HEK293 (cell line): ENCODE measurements around the gene TENT4A.

ENCODE experiments used
- MYNN ChIP-seq: fragments of 450-650 bp; formaldehyde crosslinking; IDR thresholded peaks from 2 replicates; pipeline ENCODE4 v1.5.1; 2016; ENCODE audit warnings: missing biosample characterization, missing genetic modification characterization, borderline replicate concordance
- TCF7L2 ChIP-seq: IDR thresholded peaks from 2 replicates; pipeline ENCODE4 v1.6.1; 2011; ENCODE audit warnings: low read depth, mild to moderate bottlenecking, inconsistent platforms, low read length, moderate library complexity, borderline replicate concordance
- ZBTB1 ChIP-seq: fragments of 450-650 bp; formaldehyde crosslinking; IDR thresholded peaks from 2 replicates; pipeline ENCODE4 v1.5.1; 2016; ENCODE audit warnings: missing biosample characterization, missing genetic modification characterization
- ZBTB21 ChIP-seq: fragments of 450-650 bp; formaldehyde crosslinking; IDR thresholded peaks from 2 replicates; pipeline ENCODE4 v1.5.1; 2017; ENCODE audit warnings: missing biosample characterization, missing genetic modification characterization
- ZNF37A ChIP-seq: fragments of 450-650 bp; IDR thresholded peaks from 2 replicates; pipeline ENCODE4 v1.5.1; 2018; ENCODE audit warnings: missing biosample characterization, missing genetic modification characterization
- ZNF629 ChIP-seq: fragments of 450-650 bp; formaldehyde crosslinking; IDR thresholded peaks from 2 replicates; pipeline ENCODE4 v1.5.1; 2017; ENCODE audit warnings: missing biosample characterization, missing genetic modification characterization
- TF ChIP-seq, protein P1 (sequence below): fragments of 450-650 bp; formaldehyde crosslinking; IDR thresholded peaks from 2 replicates; pipeline ENCODE4 v1.5.1; 2016; ENCODE audit warnings: missing biosample characterization, missing genetic modification characterization
- TF ChIP-seq, protein P2 (sequence below): fragments of 450-650 bp; formaldehyde crosslinking; IDR thresholded peaks from 2 replicates; pipeline ENCODE4 v1.5.1; 2017; ENCODE audit warnings: missing biosample characterization, missing genetic modification characterization
- TF ChIP-seq, protein P3 (sequence below): fragments of 450-650 bp; formaldehyde crosslinking; IDR thresholded peaks from 2 replicates; pipeline ENCODE4 v1.5.1; 2016; ENCODE audit warnings: missing biosample characterization, missing genetic modification characterization
- TF ChIP-seq, protein P4 (sequence below): fragments of 450-650 bp; formaldehyde crosslinking; conservative IDR thresholded peaks from 2 replicates; pipeline ENCODE4 v1.5.1; 2016; ENCODE audit warnings: low read depth, missing biosample characterization, missing genetic modification characterization

DNA sequence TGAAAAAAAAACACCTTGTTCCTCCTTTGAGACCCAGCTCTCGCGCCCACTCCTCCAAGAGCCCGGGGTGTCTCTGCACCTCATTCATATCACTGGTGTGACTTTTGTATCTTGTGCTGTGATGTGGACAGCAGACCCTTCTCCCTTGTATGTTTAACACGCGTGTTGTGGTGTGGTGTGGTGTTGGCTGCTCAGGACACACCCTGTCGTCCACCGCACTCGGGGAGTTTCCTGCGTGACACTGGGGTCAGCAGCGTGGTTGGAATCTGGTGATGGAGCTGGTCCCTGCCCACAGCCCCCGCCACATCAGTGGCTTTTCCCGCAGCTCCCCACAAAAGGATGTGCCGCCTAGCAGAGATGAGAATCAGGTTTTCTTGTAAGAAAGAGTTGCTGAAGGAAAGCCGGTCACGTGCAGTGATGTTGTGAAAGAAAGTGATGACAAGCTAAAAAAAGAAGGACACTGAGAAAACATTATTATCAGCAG lies 61.5 kb downstream of the TENT4A start:
- TF ChIP-seq, protein P1, sequence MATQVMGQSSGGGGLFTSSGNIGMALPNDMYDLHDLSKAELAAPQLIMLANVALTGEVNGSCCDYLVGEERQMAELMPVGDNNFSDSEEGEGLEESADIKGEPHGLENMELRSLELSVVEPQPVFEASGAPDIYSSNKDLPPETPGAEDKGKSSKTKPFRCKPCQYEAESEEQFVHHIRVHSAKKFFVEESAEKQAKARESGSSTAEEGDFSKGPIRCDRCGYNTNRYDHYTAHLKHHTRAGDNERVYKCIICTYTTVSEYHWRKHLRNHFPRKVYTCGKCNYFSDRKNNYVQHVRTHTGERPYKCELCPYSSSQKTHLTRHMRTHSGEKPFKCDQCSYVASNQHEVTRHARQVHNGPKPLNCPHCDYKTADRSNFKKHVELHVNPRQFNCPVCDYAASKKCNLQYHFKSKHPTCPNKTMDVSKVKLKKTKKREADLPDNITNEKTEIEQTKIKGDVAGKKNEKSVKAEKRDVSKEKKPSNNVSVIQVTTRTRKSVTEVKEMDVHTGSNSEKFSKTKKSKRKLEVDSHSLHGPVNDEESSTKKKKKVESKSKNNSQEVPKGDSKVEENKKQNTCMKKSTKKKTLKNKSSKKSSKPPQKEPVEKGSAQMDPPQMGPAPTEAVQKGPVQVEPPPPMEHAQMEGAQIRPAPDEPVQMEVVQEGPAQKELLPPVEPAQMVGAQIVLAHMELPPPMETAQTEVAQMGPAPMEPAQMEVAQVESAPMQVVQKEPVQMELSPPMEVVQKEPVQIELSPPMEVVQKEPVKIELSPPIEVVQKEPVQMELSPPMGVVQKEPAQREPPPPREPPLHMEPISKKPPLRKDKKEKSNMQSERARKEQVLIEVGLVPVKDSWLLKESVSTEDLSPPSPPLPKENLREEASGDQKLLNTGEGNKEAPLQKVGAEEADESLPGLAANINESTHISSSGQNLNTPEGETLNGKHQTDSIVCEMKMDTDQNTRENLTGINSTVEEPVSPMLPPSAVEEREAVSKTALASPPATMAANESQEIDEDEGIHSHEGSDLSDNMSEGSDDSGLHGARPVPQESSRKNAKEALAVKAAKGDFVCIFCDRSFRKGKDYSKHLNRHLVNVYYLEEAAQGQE (tag by site-specific recombination): no peak
- TF ChIP-seq, protein P2, sequence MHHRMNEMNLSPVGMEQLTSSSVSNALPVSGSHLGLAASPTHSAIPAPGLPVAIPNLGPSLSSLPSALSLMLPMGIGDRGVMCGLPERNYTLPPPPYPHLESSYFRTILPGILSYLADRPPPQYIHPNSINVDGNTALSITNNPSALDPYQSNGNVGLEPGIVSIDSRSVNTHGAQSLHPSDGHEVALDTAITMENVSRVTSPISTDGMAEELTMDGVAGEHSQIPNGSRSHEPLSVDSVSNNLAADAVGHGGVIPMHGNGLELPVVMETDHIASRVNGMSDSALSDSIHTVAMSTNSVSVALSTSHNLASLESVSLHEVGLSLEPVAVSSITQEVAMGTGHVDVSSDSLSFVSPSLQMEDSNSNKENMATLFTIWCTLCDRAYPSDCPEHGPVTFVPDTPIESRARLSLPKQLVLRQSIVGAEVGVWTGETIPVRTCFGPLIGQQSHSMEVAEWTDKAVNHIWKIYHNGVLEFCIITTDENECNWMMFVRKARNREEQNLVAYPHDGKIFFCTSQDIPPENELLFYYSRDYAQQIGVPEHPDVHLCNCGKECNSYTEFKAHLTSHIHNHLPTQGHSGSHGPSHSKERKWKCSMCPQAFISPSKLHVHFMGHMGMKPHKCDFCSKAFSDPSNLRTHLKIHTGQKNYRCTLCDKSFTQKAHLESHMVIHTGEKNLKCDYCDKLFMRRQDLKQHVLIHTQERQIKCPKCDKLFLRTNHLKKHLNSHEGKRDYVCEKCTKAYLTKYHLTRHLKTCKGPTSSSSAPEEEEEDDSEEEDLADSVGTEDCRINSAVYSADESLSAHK (tag by site-specific recombination): no peak
- TF ChIP-seq ZNF37A (tag by site-specific recombination) (no peak), TCF7L2 (no peak), MYNN (tag by site-specific recombination) (no peak), ZNF629 (no peak), ZBTB21 (tag by site-specific recombination) (no peak), ZBTB1 (tag by site-specific recombination) (no peak)
- TF ChIP-seq, protein P3, sequence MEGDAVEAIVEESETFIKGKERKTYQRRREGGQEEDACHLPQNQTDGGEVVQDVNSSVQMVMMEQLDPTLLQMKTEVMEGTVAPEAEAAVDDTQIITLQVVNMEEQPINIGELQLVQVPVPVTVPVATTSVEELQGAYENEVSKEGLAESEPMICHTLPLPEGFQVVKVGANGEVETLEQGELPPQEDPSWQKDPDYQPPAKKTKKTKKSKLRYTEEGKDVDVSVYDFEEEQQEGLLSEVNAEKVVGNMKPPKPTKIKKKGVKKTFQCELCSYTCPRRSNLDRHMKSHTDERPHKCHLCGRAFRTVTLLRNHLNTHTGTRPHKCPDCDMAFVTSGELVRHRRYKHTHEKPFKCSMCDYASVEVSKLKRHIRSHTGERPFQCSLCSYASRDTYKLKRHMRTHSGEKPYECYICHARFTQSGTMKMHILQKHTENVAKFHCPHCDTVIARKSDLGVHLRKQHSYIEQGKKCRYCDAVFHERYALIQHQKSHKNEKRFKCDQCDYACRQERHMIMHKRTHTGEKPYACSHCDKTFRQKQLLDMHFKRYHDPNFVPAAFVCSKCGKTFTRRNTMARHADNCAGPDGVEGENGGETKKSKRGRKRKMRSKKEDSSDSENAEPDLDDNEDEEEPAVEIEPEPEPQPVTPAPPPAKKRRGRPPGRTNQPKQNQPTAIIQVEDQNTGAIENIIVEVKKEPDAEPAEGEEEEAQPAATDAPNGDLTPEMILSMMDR (tag by site-specific recombination): no peak
- TF ChIP-seq, protein P4, sequence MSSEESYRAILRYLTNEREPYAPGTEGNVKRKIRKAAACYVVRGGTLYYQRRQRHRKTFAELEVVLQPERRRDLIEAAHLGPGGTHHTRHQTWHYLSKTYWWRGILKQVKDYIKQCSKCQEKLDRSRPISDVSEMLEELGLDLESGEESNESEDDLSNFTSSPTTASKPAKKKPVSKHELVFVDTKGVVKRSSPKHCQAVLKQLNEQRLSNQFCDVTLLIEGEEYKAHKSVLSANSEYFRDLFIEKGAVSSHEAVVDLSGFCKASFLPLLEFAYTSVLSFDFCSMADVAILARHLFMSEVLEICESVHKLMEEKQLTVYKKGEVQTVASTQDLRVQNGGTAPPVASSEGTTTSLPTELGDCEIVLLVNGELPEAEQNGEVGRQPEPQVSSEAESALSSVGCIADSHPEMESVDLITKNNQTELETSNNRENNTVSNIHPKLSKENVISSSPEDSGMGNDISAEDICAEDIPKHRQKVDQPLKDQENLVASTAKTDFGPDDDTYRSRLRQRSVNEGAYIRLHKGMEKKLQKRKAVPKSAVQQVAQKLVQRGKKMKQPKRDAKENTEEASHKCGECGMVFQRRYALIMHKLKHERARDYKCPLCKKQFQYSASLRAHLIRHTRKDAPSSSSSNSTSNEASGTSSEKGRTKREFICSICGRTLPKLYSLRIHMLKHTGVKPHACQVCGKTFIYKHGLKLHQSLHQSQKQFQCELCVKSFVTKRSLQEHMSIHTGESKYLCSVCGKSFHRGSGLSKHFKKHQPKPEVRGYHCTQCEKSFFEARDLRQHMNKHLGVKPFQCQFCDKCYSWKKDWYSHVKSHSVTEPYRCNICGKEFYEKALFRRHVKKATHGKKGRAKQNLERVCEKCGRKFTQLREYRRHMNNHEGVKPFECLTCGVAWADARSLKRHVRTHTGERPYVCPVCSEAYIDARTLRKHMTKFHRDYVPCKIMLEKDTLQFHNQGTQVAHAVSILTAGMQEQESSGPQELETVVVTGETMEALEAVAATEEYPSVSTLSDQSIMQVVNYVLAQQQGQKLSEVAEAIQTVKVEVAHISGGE (tag by site-specific recombination): no peak
